Measurements from ENCODE around the gene MT1A.

MT1A gene

GRCh38 chr16:56677474-56677873 is 39.0 kb downstream of the MT1A start:
- DNase-seq (ENCODE audit: low read depth in 1 of 2, low spot score in 1 of 2): no peak
- Histone ChIP-seq H3K27ac (replicated peaks) (no peak overlapping the region), H3K27me3 (ENCODE audit: insufficient read depth, poor library complexity, severe bottlenecking) (peaks cover 14% of the 10 kb centered on the region), H3K4me3 (replicated peaks; ENCODE audit: insufficient read depth, low read length) (no peak overlapping the region)
- TF ChIP-seq, protein P1, sequence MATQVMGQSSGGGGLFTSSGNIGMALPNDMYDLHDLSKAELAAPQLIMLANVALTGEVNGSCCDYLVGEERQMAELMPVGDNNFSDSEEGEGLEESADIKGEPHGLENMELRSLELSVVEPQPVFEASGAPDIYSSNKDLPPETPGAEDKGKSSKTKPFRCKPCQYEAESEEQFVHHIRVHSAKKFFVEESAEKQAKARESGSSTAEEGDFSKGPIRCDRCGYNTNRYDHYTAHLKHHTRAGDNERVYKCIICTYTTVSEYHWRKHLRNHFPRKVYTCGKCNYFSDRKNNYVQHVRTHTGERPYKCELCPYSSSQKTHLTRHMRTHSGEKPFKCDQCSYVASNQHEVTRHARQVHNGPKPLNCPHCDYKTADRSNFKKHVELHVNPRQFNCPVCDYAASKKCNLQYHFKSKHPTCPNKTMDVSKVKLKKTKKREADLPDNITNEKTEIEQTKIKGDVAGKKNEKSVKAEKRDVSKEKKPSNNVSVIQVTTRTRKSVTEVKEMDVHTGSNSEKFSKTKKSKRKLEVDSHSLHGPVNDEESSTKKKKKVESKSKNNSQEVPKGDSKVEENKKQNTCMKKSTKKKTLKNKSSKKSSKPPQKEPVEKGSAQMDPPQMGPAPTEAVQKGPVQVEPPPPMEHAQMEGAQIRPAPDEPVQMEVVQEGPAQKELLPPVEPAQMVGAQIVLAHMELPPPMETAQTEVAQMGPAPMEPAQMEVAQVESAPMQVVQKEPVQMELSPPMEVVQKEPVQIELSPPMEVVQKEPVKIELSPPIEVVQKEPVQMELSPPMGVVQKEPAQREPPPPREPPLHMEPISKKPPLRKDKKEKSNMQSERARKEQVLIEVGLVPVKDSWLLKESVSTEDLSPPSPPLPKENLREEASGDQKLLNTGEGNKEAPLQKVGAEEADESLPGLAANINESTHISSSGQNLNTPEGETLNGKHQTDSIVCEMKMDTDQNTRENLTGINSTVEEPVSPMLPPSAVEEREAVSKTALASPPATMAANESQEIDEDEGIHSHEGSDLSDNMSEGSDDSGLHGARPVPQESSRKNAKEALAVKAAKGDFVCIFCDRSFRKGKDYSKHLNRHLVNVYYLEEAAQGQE (IDR thresholded peaks at IDR 0.05; ENCODE audit: insufficient replicate concordance, low read depth): no peak

DNA sequence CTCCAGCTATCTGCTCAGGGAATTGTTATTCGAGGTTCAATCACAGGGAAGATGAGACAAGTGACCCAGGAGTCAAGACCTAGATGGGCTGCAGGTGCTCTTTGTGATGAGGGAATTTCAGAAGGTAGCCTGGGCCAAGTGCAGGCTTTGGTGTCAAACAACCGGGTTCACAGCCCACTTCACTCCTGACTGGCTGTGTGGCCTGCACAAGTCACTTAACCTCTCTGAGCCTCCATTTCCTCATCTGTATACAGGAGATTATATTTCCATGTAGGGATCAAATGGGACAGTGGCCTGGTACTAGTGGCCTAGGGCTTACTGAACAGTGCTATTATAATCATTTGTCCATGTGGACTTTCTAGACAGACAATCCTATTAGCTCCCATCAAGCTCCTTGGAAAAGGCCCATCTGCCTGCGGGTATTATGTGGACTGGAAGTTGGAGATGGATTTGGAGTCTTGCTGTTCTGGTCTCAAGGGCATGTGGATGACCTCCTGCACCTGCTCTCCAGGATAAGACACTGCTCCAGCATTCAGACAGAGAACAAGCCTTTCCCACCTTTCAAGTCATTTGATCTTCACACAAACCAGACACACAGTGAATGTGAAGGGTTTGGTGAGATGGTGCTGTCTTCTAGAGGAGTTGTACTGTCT is 40.7 kb downstream of the MT1A start:
- Histone ChIP-seq H3K4me3 (replicated peaks; ENCODE audit: insufficient read depth, low read length) (no peak overlapping the region), H3K27me3 (ENCODE audit: insufficient read depth, poor library complexity, severe bottlenecking) (peaks cover 8% of the 10 kb centered on the region), H3K27ac (replicated peaks) (peak overlapping the region; percentile 61)
- no peak for DNase-seq (ENCODE audit: low read depth in 1 of 2, low spot score in 1 of 2)
- TF ChIP-seq, protein P1 (IDR thresholded peaks at IDR 0.05; ENCODE audit: insufficient replicate concordance, low read depth): no peak
- TF ChIP-seq, protein P2, sequence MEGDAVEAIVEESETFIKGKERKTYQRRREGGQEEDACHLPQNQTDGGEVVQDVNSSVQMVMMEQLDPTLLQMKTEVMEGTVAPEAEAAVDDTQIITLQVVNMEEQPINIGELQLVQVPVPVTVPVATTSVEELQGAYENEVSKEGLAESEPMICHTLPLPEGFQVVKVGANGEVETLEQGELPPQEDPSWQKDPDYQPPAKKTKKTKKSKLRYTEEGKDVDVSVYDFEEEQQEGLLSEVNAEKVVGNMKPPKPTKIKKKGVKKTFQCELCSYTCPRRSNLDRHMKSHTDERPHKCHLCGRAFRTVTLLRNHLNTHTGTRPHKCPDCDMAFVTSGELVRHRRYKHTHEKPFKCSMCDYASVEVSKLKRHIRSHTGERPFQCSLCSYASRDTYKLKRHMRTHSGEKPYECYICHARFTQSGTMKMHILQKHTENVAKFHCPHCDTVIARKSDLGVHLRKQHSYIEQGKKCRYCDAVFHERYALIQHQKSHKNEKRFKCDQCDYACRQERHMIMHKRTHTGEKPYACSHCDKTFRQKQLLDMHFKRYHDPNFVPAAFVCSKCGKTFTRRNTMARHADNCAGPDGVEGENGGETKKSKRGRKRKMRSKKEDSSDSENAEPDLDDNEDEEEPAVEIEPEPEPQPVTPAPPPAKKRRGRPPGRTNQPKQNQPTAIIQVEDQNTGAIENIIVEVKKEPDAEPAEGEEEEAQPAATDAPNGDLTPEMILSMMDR (IDR thresholded peaks at IDR 0.05; ENCODE audit: insufficient read depth, low read length): no peak
- no peak for TF ChIP-seq SPI1 (IDR thresholded peaks at IDR 0.05; ENCODE audit: borderline replicate concordance, low read depth)
- no peak for TF ChIP-seq POLR2AphosphoS5 (IDR thresholded peaks at IDR 0.05; ENCODE audit: low read depth)

DNA sequence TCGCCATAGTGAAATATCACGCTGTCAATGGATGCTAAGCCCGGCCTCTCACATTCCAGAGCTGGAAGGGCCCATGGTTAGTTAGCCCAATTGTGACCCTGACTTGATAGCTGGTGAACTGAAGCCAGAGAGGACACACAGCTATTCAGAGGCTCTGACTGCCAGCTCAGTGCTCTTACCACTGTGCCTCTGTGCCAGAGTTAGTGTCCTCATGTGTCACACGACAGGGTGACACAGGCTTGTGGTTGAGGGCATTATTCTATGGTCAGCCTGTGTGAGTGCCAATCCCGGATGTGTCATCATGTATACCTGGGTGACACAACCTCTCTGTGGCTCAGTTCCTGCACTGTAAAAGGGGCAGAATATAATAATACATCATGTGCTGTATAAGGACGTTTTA is 41.4 kb downstream of the MT1A start:
- Histone ChIP-seq H3K27me3 (ENCODE audit: insufficient read depth, poor library complexity, severe bottlenecking) (peaks cover 8% of the 10 kb centered on the region), H3K4me3 (replicated peaks; ENCODE audit: insufficient read depth, low read length) (no peak overlapping the region), H3K27ac (replicated peaks) (peak overlapping the region; percentile 61)
- DNase-seq (ENCODE audit: low read depth in 1 of 2, low spot score in 1 of 2): peak; percentile 75 to 80
- TF ChIP-seq SPI1 (IDR thresholded peaks at IDR 0.05; ENCODE audit: borderline replicate concordance, low read depth) (no peak), GABPA (IDR thresholded peaks at IDR 0.05; ENCODE audit: low read depth) (no peak)
- TF ChIP-seq, protein P2 (IDR thresholded peaks at IDR 0.05; ENCODE audit: insufficient read depth, low read length): no peak
- TF ChIP-seq, protein P1 (IDR thresholded peaks at IDR 0.05; ENCODE audit: insufficient replicate concordance, low read depth): no peak
